8988T (cell line): ENCODE data around the gene TEX48.

Experiments
- DNase-seq: peaks from one replicate; pipeline ENCODE4 v3.0.0; 2011

Gene TEX48

DNA sequence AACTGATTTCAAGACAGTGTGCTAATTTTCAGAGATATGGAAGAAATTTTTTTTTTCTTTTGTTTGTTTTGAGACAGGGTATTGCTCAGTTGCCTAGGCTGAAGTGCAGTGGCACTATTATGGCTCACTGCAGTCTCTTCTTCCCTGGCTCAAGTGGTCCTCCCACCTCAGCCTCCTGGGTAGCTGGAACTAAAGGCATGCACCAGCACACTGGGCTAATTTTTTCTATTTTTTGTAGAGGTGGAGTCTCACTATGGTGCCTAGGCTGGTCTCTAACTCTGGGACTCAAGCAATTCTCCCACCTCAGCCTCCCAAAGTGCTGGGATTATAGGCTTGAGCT, 9.9 kb upstream of the TEX48 start:
- DNase-seq, result no peak

DNA sequence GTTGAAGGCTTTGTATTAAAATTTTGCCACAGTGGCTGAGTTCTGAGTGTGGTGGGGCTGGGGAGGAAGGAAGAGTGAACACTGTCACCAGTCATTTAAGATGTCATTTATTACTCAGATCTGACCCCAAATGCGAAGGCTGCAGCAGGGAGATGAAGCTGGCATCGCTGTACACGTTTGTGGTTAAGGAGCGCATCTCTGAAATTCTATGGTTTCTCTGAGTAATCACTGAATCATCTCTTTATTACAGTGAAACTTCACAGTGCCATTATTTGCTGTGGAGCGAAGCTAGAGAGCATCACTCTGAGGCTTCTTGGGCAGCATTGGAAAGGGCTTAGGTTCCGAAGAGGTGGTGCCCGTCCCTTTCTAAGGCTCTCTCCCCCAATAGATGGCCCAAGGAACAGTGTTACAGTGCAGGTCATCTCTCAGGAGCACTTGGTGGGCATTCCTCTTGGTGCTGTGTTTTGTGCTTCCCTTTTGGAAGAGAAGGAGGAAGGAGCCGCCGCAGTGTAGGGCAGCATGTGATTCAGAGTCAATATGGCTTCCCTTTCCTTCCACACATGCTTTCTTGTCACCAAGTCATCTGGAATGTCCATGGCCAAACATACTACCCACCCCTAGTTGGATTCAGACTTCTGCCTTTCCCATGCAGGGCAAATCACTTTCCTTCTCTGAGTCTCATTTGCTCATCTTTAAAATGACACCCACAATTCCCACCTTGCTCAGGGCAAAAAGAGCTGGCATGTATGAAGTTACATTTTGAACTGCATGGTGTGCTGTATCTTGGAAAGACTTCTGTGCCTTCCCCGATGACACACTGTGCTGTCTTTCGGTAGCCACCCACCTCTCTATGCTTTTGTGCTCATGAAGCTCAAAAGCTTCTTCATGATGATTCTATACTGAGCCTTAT, 9.3 kb upstream of the TEX48 start:
- peak; percentile 20 for DNase-seq

DNA sequence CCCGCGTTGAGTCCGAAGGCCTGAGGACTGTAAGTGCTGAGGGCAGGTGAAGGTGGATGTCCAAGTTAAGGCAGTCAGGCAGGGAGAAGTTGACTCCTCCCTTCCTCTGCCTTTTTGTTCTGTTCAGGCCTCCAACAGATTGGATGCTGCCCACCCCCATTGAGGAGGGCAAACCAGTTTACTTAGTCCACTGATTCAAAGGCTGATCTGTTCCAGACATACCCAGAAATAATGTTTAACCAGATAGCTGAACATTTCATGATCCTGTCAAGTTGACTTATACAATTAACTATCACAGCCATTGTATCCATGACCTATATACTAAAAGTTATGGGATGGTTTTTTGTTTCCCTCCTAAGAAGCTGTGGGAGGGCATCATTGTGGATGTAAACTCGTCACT, 8.3 kb upstream of the TEX48 start:
- no peak for DNase-seq

DNA sequence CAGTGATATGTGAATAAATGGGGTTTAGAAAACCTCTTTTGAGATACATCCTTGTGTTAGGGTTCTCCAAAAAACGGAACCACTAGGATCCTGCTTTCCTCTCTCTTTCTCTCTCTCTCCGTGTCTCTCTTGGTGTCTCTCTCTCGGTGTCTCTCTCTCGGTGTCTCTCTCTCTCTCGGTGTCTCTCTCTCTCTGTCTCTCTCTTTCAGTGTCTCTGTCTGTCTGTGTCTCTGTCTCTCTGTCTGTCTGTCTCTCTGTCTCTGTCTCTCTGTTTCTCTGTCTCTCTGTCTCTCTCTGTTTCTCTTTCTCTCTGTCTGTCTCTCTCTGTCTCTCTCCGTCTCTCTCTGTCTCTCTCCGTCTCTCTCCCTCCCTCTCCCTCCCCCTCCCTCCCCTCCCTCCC, 7.8 kb upstream of the TEX48 start:
- no peak for DNase-seq

DNA sequence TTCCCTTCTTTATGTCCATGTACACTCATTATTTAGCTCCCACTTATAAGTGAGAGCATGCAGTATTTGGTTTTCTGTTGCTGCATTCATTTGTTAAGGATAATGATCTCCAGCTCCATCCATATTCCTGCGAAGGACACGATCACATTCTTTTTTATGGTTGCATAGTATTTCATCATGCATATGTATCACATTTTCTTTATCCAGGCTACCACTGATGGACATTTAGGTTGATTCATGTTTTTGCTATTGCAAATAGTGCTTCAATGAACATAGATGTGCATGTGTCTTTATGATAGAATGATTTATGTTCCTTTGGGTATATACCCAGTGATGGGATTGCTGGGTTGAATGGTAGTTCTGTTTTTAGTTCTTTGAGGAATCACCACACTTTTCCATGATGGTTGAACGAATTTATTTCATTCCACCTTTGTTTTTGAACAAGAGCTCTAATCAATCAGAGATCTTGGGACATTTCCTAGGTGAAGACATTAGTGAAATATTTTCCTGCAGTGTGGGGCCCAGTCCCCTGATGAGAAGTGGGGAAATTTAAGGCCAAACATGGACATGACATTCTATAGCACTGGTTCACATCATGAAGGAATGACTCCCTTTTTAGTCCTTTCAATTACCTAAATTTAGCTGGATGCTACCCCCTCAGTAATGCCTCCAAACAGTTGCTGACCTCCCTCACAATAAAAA, 7.1 kb upstream of the TEX48 start:
- no peak for DNase-seq

DNA sequence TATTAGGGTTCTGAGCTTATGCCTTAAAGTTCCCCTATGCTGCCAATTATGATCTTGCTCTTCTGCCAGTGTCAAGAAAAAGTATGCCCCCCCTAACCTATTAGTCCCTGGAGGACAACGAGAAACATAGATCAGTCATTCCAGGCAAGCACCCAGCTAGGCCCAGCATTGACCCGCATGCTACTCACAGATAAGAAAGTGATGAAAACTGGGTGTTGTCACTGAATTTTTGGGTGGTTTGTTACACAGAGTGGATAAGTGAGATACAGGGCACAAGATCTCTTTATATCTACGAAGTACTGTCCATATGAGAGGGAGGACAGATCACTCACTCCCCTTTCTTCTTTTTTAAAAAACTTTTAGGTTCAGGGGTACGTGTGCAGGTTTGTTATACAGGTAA, 6.4 kb upstream of the TEX48 start:
- DNase-seq, result no peak

DNA sequence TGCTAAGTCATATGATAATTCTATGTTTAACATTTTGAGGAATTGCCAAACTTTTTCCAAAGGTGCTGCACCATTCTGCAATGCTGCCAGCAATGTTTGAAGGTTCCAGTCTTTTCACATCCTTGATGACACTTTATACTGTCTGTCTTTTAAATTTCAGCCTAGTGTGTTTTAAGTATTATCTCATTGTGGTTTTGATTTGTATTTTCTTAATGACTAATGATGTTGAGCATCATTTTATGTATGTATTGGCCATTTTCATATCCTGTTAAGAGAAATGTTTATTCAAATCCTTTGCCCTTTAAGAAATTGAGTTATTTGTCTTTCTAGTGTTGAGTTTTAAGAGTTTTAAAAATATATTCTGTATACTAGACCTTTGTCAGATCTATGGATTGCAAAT, 5.0 kb upstream of the TEX48 start:
- DNase-seq, result no peak

DNA sequence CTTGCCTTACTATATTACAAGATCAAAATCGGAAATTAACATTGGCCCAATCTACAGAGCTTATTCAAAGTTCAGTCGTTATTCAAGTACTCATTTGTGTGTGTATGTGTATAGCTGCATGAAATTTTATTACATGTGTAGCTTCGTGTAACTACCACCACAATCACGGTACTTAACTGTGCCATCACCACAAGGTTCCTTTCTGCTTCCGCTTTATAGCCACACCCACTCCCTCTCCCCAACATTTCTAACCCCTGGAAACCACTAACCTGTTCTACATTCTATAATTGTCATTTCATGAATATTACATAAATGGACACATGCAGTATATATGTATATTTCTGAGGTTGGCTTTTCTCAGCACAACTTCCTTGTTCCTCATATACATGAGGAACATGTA, 4.0 kb upstream of the TEX48 start:
- no peak for DNase-seq

DNA sequence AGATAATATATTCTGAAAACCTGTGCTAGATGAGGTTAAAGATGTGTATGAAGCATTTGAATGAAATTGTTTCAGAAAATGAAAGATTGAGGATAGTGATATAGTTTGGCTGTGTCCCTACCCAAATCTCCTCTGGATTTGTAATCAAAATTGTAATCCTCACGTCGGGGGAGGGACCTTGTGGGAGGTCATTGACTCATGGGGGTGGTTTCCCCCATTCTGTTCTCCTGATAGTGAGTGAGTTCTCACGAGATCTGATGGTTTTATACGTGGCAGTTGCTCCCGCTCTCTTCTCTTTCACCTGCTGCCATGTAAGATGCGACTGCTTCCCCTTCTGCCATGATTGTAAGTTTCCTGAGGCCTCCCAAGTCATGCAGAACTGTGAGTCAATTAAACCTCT, 2.0 kb upstream of the TEX48 start:
- DNase-seq, result no peak

DNA sequence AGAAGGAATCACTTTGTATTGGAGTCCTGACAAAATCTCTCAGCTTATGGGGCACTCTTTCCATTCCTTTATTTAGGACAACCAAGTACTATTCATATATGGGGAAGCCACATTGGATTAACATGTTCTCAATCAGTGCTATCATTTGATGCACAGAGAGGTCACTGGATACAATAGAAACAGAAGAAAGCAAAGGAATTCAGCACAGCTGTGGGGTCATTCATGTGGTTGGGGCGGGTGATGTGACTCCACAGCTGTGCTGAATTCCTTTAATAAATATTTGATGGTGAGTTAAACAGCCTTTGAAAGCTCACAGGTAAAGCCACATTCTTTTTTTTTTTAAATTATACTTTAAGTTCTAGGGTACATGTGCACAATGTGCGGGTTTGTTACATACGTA, 854 bp upstream of the TEX48 start:
- DNase-seq, result no peak

DNA sequence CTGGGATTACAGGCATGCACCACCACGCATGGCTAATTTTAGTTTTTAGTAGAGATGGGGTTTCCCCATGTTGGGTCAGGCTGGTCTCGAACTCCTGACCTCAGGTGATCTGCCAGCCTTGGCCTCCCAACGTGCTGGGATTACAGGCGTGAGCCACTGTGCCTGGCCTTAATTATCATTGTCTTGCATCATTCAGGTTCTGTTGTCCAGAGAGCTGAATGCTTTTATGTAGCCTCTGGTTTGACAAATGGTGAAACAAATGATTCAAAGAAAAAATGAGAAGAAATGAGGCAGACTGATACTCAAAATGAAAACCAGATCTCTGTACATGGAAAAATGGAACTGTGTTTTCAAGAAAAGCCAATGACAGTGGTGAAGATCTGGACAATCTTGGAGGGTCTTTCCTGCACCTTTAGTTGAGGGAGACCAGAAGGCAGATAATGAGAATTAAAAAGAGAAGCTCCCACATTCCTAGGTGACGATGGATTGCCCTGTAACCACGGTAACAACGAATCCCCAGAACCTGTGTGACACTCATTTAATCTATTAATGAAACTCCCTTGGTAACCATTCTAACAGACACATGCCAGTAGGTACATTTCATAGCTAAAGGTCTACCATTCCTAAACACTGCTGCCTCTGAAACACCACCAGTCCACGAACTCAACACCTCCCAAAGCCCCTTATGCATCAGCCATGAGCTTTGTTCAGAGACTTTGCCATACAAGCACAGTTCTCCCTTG, 1.6 kb downstream of the TEX48 start:
- no peak for DNase-seq

DNA sequence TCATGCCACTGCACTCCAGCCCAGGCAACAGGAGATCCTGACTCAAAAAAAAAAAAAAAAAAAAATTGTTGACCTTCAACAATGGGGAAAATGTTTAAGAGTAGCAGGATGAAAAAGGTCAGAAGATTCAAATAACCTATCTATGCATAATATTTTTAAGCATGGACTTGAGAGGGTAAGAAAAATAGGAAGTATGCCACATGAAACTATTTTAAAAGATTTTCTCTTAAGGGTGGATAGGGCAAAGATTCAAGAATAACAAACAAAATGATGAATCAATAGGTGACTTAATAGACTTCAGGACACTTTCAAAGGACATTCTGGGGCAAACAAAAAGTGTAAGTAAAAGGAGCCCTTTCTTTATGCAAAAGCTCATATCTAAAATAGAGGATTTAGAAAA, 3.2 kb downstream of the TEX48 start:
- no peak for DNase-seq

DNA sequence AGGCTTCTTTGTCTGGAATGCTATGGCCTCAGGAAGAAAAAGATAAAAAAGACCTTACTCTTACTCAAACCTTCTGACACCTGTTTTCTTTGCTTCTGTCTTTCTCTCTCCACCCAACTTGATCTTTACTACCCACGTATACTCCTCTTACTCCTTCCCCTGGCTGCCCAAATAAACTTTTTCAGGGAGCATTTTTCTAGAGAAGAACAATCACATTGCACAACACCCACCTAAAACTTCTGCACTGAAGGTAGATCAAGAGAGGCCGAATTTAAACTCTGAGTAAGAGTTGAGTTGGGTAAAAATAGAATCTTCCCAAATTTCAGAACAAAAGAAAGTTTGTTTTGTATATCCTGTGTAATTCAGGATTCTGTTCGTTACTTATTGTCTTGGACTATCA, 3.9 kb downstream of the TEX48 start:
- no peak for DNase-seq

DNA sequence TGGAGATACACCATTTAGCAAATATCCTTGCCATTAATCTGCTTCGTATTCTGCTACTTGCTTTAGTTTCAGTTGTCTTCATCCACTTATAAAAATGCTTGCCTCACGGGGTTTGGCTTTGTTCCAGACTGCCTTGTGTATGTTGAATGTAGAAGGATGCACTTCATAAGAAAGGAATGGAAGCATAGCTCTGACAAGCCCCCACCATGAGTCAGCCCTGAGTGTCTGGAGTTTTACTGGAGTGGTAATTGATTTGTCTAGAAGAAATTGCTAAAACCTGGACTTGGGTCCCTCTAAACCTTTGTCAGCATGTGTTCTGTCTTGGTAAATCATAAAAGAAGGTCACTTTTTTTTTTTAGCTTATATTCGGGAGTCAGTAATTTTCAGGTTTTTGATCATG, 4.6 kb downstream of the TEX48 start:
- peak; percentile 60 for DNase-seq

DNA sequence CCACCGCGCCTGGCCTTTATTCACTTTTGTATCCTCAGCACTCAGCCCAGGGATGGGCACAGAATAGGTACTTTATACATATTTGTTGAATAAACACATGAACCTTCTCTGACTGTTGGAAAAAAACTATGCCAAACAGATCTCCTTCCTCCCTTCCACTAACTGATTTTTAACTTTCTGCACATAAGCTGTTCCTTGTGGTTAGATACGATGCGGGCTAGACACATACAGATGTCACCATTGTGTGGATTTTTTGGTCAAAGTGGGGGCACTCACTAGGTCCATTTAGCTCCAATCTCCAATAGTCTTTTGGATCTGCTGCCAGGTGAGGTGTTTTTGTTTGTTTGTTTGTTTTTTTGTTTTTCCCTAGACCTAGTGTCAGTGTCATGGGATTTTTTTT, 5.1 kb downstream of the TEX48 start:
- DNase-seq, result no peak

DNA sequence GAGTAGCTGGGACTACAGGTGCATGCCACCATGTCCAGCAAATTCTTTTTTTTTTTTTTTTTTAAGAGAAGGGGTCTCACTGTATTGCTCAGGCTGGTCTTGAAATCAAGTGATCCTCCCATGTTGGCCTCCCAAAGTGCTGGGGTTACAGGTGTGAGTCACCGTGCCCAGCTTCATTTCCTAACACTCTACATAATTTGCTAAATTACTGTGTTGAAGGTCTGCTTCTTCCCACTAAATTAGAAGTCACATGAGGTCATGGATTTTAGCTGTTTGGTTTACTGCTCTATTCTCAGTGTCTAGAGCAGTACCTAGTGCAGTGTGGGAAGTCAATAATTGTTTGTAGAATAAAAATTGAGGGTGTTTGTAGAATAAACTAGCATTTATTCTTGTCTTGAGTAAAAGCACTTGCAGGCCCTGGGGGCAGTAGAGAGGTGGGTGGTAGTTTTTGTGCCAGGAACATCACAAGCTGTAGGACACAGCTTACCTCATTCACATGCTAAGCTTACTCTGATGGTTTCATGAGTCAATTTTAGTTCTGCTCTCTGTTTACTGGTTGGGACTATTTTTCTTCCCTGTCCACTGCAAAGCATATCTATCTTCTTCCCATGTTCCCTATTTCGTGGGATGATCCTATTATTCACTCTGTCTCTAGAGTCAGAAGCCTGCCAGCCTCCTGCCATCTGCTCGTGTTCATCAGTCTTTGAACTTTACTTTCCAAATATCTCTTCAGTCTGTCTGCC, 7.0 kb downstream of the TEX48 start:
- no peak for DNase-seq

DNA sequence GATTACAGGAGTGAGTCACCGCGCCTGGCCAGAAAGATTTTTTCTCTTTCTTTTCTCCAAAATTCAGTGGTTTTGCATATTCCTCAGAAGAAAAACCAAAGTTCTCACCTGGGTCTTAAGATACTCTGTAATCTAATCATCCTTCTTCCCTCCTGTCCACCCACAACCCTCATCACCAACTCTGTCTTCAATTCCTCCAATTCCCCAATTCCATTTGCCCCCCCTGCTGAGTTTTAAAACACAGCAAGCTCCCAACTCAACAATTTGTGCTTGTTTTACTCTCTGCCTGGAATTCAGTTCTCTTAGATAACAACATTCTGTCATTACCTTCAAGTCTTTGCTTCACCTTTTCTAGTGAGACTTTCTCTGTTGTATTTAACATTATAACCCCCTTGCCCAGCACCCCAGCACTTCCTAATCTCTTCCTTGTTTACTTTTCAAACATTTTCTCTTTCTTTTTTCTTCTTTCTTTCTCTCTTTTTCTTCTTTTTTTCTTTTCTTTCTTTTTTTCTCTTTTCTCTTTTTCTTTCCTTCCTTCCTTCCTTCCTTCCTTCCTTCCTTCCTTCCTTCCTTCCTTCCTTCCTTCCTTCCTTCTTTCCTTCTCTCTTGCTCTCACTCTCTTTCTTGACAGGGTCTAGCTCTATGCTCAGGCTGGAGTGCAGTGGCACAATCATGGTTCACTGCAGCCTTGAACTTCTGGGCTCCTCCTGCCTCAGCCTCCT, 7.8 kb downstream of the TEX48 start:
- DNase-seq, result no peak

DNA sequence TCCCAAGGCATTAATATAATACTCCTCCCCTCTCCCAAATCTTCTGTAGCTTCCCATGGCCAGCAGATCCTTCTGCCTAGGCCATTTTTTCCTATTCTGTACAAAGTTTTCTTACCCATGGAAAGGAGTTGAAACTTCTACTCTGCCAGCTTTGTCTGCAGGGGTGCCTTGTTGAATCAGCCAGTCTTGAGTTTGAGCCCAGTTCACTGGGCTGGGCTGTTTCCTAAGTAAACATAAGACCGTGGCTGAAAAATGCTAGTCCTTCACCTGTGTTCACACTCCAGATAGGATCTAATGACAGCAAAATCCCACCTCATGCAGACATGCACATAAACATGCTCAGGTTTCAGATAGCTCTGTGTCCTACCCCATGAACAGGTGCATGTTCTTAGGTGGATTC, 10.4 kb downstream of the TEX48 start:
- no peak for DNase-seq

DNA sequence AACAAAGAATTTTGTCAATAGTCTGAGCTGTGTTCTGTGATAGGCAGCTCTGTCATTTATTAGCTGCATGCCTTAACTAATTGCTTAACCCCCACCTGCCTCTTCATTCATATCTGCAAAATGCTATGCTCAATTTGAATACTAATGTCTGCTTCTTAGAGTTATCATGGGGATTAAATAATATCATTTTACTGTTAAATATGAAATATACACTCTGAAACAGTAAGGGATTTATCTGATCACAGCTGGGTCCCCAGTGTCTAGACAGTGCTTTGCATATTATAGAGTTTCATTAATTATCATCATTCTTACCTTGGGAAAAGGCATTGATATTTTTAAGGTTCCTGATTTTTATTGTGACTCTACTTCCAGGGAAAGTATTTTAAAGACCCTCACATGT, 12.0 kb downstream of the TEX48 start:
- DNase-seq, result no peak

DNA sequence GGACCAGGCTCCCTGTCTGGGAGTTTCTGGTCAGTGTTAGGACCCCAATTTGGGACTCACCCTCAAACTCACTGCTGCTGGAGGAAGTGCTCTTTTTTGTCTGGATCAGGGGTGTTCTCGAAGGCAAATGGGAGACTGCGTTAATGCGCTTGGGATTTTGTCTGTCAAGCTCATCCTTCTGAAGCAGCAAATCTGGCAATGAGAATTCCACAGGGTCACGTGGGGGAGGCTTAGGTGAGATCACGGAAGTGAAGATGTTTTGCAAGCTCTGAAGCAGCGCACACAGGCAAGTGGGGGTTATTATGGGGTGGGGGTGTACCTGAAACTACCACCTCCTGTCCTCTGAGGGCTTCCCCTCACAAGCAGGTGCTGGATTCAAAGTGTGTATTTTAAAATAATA, 13.8 kb downstream of the TEX48 start:
- no peak for DNase-seq

DNA sequence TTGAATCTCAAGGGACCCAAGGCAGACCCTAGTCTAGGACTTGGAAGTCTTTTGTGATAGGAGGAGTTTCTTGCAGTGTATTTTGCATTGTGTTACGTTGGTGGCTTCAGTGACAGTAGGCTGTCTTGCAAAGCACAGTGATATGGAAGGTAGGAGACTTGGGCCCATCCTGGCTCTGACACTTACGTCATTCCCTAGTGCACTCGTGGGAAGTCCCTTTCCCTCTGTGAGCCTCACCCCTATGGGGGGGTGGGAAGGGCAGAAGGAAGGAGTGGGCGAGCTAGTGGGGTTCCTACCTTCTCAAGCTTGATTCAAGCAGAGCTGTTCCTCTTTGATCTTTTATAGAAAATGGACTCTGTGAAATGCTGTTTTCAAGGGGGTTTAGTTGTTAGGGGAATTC, 15.1 kb downstream of the TEX48 start:
- DNase-seq, result no peak

DNA sequence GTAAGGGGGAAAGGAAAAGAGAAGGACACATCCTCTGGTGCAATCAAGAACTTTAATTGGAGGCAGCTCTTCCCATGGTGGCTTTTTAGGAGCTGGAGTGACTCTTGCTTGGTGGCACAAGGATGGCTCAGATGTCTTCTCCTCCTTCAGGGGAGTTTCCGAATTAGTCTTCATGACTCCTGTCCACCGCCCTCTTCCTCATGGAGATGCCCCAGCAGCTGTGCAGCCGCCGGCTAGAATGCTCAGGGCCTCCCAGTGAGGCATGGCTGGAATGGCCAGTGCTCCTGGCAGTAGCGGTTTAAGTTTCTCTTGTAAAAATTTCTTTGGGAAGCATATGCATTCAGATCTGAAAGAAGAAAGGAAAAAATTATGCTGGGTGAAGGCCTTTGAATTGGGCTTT, 15.6 kb downstream of the TEX48 start:
- no peak for DNase-seq

DNA sequence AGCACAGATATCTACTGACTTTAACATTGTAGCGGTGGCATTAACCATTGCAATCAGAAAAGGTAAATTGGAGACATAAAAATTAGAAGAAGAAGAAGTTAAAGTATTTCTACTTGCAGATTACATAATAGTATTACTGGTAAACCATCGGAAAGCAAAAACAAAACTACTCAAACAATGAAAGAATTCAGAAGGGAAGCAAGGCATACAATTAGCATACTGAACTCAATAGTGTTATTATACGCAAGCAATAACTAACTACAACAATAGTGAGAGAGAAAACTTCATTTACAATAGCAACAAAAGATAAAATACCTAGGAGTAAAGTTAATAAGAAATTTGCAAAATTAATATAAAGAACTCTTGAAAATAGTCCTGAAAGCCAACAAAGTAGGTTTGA, 17.8 kb downstream of the TEX48 start:
- DNase-seq, result no peak
